Stimulated activated CD4-positive, alpha-beta T cell treated with anti-CD3 and anti-CD28 coated beads, Interleukin-2, amount 100 ng/mL, for 4 hours (primary cell): Measurements from ENCODE around the gene WSB2.
"Not testable (repeated sequence)": the region's sequence is repeated elsewhere in the genome, so short reads cannot be mapped to it uniquely, and the experiment has no call there.

Experiments used
- DNase-seq: peaks from one replicate; pipeline ENCODE4 v3.0.0-alpha.2; 2020; ENCODE audit warnings: low read depth

WSB2 gene

GRCh38 chr12:118035190-118036041, 25.6 kb downstream of the WSB2 start:
- DNase-seq, result no peak

GRCh38 chr12:118034429-118035189, 26.4 kb downstream of the WSB2 start:
- DNase-seq, result no peak

GRCh38 chr12:118033902-118034301, 27.1 kb downstream of the WSB2 start:
- DNase-seq, result no peak

GRCh38 chr12:118033323-118033722, 27.7 kb downstream of the WSB2 start:
- no peak for DNase-seq

- no peak for DNase-seq
These were observed 28.8 kb downstream of the WSB2 start for GRCh38 chr12:118032188-118032587.

GRCh38 chr12:118029166-118029565, 31.8 kb downstream of the WSB2 start:
- DNase-seq, result no peak

GRCh38 chr12:118025168-118025567, 35.8 kb downstream of the WSB2 start:
- no peak for DNase-seq

GRCh38 chr12:118023301-118023860, 37.6 kb downstream of the WSB2 start:
- no peak for DNase-seq

GRCh38 chr12:118022728-118023109, 38.3 kb downstream of the WSB2 start:
- DNase-seq, result no peak

- DNase-seq, result not testable (repeated sequence)
These were observed 38.8 kb downstream of the WSB2 start for GRCh38 chr12:118022097-118022727.

GRCh38 chr12:118020036-118020435, 40.9 kb downstream of the WSB2 start:
- no peak for DNase-seq

- no peak for DNase-seq
These were observed 43.1 kb downstream of the WSB2 start for GRCh38 chr12:118017926-118018325.

GRCh38 chr12:118016424-118017264, 44.3 kb downstream of the WSB2 start, which contains the start of gene RFC5:
Gene RFC5, plus strand, starts transcription at chr12:118016703. Its CDS starts 125 bp downstream, at chr12:118016828.
- peak; percentile 97 for DNase-seq

- no peak for DNase-seq
These were observed 45.0 kb downstream of the WSB2 start for GRCh38 chr12:118015944-118016343.

GRCh38 chr12:118015306-118015705, 45.7 kb downstream of the WSB2 start:
- no peak for DNase-seq

GRCh38 chr12:118013283-118013682, 47.7 kb downstream of the WSB2 start:
- DNase-seq, result no peak

GRCh38 chr12:118011961-118012360, 49.0 kb downstream of the WSB2 start:
- DNase-seq, result no peak

- DNase-seq, result no peak
These were observed 49.6 kb downstream of the WSB2 start for GRCh38 chr12:118011377-118011776.

- DNase-seq, result no peak
These were observed 50.1 kb downstream of the WSB2 start for GRCh38 chr12:118010903-118011302.

GRCh38 chr12:117999806-118000205, 61.2 kb downstream of the WSB2 start:
- not testable (repeated sequence) for DNase-seq

GRCh38 chr12:117998719-117999118, 62.3 kb downstream of the WSB2 start:
- no peak for DNase-seq
